BLaER1 (cell line): Measurements from ENCODE around the gene ZNF835.
"Not testable (repeated sequence)": the region's sequence is repeated elsewhere in the genome, so short reads cannot be mapped to it uniquely, and the experiment has no call there.

Experiments
- H3K27ac ChIP-seq: shearing (Covaris generic); formaldehyde crosslinking; 2 replicates; pipeline ENCODE4 v1.8.1; 2022
- H3K27me3 ChIP-seq: shearing (Covaris generic); formaldehyde crosslinking; 2 replicates; pipeline ENCODE4 v1.8.1; 2022
- H3K36me3 ChIP-seq: shearing (Covaris generic); formaldehyde crosslinking; 2 replicates; pipeline ENCODE4 v1.8.1; 2022
- H3K4me1 ChIP-seq: shearing (Covaris generic); formaldehyde crosslinking; 2 replicates; pipeline ENCODE4 v1.8.1; 2022
- H3K4me2 ChIP-seq: shearing (Covaris generic); formaldehyde crosslinking; 2 replicates; pipeline ENCODE4 v1.8.1; 2022
- H3K4me3 ChIP-seq: shearing (Covaris generic); formaldehyde crosslinking; 2 replicates; pipeline ENCODE4 v1.8.1; 2022
- H3K9ac ChIP-seq: shearing (Covaris generic); formaldehyde crosslinking; 2 replicates; pipeline ENCODE4 v1.8.1; 2022
- H3K9me3 ChIP-seq: shearing (Covaris generic); formaldehyde crosslinking; 2 replicates; pipeline ENCODE4 v1.8.1; 2022
- H4K20me1 ChIP-seq: shearing (Covaris generic); formaldehyde crosslinking; 2 replicates; pipeline ENCODE4 v1.8.1; 2022
- Cebpa-rat ChIP-seq: shearing (Covaris generic); IDR thresholded peaks from 2 replicates; pipeline ENCODE4 v1.8.1; 2022

ZNF835 gene

GRCh38 chr19:56690670-56691069 is 19.1 kb upstream of the ZNF835 start:
- H3K9me3 ChIP-seq = no peaks in the 10 kb centered on the region

GRCh38 chr19:56689198-56689597 is 17.6 kb upstream of the ZNF835 start:
- Histone ChIP-seq H3K9ac (no peak overlapping the region), H3K27me3 (no peaks in the 10 kb centered on the region), H4K20me1 (no peaks in the 10 kb centered on the region), H3K4me2 (no peak overlapping the region), H3K4me3 (no peak overlapping the region), H3K36me3 (no peaks in the 10 kb centered on the region), H3K27ac (no peak overlapping the region), H3K9me3 (no peaks in the 10 kb centered on the region), H3K4me1 (no peaks in the 10 kb centered on the region; the same call in 1 of the 2 replicates)
- no peak for TF ChIP-seq Cebpa-rat

More at GRCh38 chr19:56690670-56691069, 19.1 kb upstream of the ZNF835 start:
- Histone ChIP-seq H3K4me1 (no peaks in the 10 kb centered on the region; the same call in 1 of the 2 replicates), H4K20me1 (no peaks in the 10 kb centered on the region), H3K4me2 (no peak overlapping the region), H3K27ac (no peak overlapping the region), H3K27me3 (no peaks in the 10 kb centered on the region), H3K36me3 (no peaks in the 10 kb centered on the region), H3K9ac (no peak overlapping the region), H3K4me3 (no peak overlapping the region)
- no peak for TF ChIP-seq Cebpa-rat

GRCh38 chr19:56687031-56687430 is 15.5 kb upstream of the ZNF835 start:
- Histone ChIP-seq H3K27me3 (no peaks in the 10 kb centered on the region), H4K20me1 (no peaks in the 10 kb centered on the region), H3K4me3 (no peak overlapping the region), H3K9ac (no peak overlapping the region), H3K4me1 (no peaks in the 10 kb centered on the region; the same call in 1 of the 2 replicates), H3K9me3 (no peaks in the 10 kb centered on the region), H3K36me3 (no peaks in the 10 kb centered on the region), H3K27ac (no peak overlapping the region), H3K4me2 (no peak overlapping the region)
- TF ChIP-seq Cebpa-rat = no peak

DNA sequence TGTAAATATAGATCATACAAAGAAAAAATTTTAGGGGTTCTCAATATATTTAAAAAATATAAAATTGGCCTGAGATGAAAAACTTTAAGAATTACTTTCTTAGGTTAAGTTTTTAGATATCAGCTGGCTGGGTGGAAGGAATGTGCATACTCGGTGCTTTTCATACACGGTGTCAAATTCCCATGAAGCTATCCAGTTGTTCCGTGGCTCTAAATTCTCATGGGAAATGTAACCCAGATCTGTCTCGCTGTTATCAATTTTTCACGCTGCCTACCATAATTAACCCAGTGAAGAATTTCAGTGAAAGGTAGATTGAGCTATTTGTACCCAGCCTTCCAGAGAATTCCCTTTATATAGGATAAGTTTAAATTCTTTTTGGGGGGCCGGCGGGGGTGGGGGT is 11.6 kb upstream of the ZNF835 start:
- Histone ChIP-seq H3K4me1 (no peaks in the 10 kb centered on the region), H4K20me1 (no peaks in the 10 kb centered on the region), H3K27ac (no peak overlapping the region), H3K9ac (no peak overlapping the region), H3K4me2 (no peak overlapping the region), H3K9me3 (no peaks in the 10 kb centered on the region), H3K36me3 (no peaks in the 10 kb centered on the region), H3K27me3 (no peaks in the 10 kb centered on the region), H3K4me3 (no peak overlapping the region)
- no peak for TF ChIP-seq Cebpa-rat

GRCh38 chr19:56681702-56682101 is 10.1 kb upstream of the ZNF835 start:
- TF ChIP-seq Cebpa-rat = no peak
- Histone ChIP-seq H3K27me3 (no peaks in the 10 kb centered on the region), H4K20me1 (no peaks in the 10 kb centered on the region), H3K9ac (no peak overlapping the region), H3K27ac (no peak overlapping the region), H3K36me3 (no peaks in the 10 kb centered on the region), H3K4me1 (no peaks in the 10 kb centered on the region), H3K4me3 (no peak overlapping the region), H3K9me3 (no peaks in the 10 kb centered on the region), H3K4me2 (no peak overlapping the region)

GRCh38 chr19:56678205-56678604 is 6.6 kb upstream of the ZNF835 start:
- Histone ChIP-seq H3K9ac (no peak overlapping the region), H3K4me1 (no peaks in the 10 kb centered on the region), H4K20me1 (no peaks in the 10 kb centered on the region), H3K27me3 (no peaks in the 10 kb centered on the region), H3K4me2 (no peak overlapping the region), H3K36me3 (no peaks in the 10 kb centered on the region), H3K27ac (no peak overlapping the region), H3K4me3 (no peak overlapping the region), H3K9me3 (no peaks in the 10 kb centered on the region)
- TF ChIP-seq Cebpa-rat = no peak

- not testable (repeated sequence) for H3K4me2 ChIP-seq, H3K36me3 ChIP-seq, H3K9ac ChIP-seq, H3K27ac ChIP-seq, H4K20me1 ChIP-seq, H3K4me1 ChIP-seq, H3K27me3 ChIP-seq, H3K4me3 ChIP-seq
- peaks cover 18% of the 10 kb centered on the region for H3K9me3 ChIP-seq
Measured at GRCh38 chr19:56672610-56673009, 1.1 kb upstream of the ZNF835 start.

- TF ChIP-seq Cebpa-rat = no peak
- H3K9ac ChIP-seq = no peak overlapping the region
- H3K4me1 ChIP-seq = no peaks in the 10 kb centered on the region
- H3K4me2 ChIP-seq = no peak overlapping the region
- peaks cover 18% of the 10 kb centered on the region for H3K9me3 ChIP-seq
- no peaks in the 10 kb centered on the region for H3K36me3 ChIP-seq
- H3K27me3 ChIP-seq = no peaks in the 10 kb centered on the region
- no peak overlapping the region for H3K4me3 ChIP-seq
- H4K20me1 ChIP-seq = no peaks in the 10 kb centered on the region
- H3K27ac ChIP-seq = no peak overlapping the region
Measured at GRCh38 chr19:56670961-56671612, 470 bp downstream of the ZNF835 start.

DNA sequence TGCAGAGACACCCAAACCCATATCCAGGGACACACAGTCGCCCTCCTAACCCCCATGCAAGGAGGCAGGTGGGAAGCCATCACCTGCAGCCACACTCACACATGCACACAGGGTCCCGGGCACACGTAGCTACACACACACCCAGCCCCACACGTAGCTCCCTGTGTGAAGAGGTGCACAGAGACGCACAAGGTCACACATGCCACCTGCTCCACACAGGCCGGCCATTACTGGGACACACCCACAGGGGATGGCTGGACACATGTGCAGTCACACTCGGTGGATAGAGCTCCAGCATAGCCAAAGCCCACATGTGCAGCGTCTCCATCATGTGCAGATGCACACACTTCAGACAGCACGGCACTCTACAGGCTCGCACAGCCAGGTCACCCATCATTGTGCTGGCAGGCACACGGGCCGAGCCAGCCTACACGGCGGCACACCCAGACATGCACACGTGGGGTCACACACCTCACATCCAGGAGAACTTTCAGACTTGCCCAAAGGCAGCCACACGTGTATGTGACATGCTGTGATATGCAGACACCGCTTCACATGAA is 1.1 kb downstream of the ZNF835 start:
- H3K27ac ChIP-seq = no peak overlapping the region
- H3K4me3 ChIP-seq = no peak overlapping the region
- no peaks in the 10 kb centered on the region for H4K20me1 ChIP-seq
- no peak overlapping the region for H3K4me2 ChIP-seq
- no peak for TF ChIP-seq Cebpa-rat
- no peaks in the 10 kb centered on the region for H3K4me1 ChIP-seq
- no peak overlapping the region for H3K9ac ChIP-seq
- peaks cover 18% of the 10 kb centered on the region for H3K9me3 ChIP-seq
- H3K27me3 ChIP-seq = no peaks in the 10 kb centered on the region
- H3K36me3 ChIP-seq = no peaks in the 10 kb centered on the region

DNA sequence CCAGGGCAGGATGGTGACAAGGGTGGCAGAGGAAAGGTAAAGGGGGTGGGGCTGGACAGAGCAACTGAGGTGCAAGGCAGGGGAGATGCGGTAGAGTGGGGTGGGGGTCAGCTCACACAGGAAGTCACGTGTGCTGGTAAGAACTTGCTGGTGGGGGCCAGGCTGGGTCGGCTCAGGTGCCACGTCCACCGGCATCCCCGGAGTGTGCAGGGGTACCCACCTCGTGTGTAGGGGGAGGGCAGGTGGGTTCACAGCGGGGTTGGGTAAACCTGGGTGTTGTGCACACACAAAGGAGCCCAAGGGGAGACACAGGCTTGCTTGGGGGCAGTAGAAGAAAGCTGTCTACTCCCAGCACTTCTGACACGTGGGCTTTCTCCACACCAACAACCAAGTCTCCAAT is 2.9 kb downstream of the ZNF835 start:
- Histone ChIP-seq H3K4me1 (no peaks in the 10 kb centered on the region), H3K4me2 (no peak overlapping the region), H3K9me3 (peaks cover 25% of the 10 kb centered on the region), H4K20me1 (no peaks in the 10 kb centered on the region), H3K4me3 (no peak overlapping the region), H3K27ac (no peak overlapping the region), H3K27me3 (no peaks in the 10 kb centered on the region), H3K9ac (no peak overlapping the region), H3K36me3 (no peaks in the 10 kb centered on the region)
- no peak for TF ChIP-seq Cebpa-rat
